ENCODE results near the gene NPM1.

DNA sequence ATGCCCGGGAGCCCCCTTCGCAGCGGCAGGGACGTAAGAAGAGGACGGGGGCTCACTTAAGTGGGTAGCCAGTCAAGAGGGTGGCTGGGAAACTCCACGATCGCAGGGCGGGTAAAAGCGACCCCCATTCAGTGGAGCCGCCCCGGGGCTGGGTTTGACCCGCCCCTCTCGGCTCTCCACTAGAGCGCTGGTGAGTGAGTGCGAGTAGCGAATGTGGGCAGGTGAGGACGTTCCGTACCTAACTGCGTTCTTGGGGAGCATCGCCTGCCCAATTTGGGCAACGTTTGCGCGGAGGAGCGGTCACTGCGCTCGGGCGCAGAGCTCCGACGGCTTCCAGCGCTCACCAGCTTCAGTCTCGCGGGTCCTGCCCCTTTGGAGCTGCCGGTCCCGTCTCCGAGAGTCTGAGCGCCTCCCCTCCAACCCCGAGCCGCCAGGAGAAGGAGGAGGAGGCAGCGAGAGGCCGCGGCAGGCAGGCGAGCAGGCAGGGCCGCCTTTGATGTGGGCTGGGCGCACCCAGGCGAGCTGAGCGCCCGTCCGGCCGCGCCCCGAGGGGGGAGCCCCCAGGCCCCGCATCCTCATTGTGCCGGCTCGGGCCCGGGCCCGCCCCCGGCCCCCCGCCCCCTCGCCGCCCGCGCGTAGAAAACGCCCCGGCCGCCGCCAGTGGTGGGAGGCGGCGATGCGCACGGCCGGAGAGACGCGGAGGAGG lies 31.5 kb downstream of the NPM1 start, which contains the start of gene FGF18:
- TF ChIP-seq EGR1 (IDR thresholded peaks at IDR 0.05; ENCODE audit: low read depth in 2 of 2): no peak
- TF ChIP-seq, protein P1, sequence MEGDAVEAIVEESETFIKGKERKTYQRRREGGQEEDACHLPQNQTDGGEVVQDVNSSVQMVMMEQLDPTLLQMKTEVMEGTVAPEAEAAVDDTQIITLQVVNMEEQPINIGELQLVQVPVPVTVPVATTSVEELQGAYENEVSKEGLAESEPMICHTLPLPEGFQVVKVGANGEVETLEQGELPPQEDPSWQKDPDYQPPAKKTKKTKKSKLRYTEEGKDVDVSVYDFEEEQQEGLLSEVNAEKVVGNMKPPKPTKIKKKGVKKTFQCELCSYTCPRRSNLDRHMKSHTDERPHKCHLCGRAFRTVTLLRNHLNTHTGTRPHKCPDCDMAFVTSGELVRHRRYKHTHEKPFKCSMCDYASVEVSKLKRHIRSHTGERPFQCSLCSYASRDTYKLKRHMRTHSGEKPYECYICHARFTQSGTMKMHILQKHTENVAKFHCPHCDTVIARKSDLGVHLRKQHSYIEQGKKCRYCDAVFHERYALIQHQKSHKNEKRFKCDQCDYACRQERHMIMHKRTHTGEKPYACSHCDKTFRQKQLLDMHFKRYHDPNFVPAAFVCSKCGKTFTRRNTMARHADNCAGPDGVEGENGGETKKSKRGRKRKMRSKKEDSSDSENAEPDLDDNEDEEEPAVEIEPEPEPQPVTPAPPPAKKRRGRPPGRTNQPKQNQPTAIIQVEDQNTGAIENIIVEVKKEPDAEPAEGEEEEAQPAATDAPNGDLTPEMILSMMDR (IDR thresholded peaks at IDR 0.05; ENCODE audit: low read depth, low read length, missing input control): no peak

All from liver (tissue), 3 donors.